AML-193 (cell line): ENCODE results near the gene TAPT1.
"Not testable (repeated sequence)": the region's sequence is repeated elsewhere in the genome, so short reads cannot be mapped to it uniquely, and the experiment has no call there.

Experiments
- DNase-seq, 2 experiments: peaks; one replicate each; lab custom pipeline; 2025; lab: John Stamatoyannopoulos, UW

TAPT1 gene

DNA sequence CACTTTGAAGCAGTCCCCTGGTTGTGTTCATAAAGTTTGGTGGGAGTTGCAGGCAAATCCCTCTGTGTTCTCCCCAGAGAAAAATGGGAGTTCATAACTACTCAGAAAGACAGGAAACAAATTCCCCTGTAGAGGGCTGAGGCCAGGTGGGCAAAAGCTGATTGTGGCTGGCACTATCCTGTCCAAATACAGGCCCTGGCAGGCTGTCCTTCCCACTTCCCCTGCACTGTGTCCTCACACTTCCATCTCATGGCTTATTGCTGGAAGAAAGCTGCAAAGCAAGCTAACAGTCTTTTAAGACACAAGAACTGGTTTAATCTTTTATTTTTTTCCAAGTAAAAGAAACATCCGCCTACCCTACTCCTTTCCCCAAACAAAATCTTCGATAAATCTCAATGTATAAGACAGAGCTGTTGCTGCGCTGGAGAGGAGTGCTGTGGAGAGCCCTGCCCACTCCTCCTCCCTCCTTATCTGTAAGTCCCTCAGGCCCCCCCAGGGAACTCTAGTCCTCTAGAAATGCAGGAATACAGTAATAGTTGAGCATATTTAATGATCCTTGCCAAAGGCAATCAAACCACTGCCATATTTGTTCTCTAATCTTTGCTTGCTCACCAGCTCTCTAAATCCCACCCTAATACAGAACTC lies 14.0 kb downstream of the TAPT1 start:
- DNase-seq: no peak

DNA sequence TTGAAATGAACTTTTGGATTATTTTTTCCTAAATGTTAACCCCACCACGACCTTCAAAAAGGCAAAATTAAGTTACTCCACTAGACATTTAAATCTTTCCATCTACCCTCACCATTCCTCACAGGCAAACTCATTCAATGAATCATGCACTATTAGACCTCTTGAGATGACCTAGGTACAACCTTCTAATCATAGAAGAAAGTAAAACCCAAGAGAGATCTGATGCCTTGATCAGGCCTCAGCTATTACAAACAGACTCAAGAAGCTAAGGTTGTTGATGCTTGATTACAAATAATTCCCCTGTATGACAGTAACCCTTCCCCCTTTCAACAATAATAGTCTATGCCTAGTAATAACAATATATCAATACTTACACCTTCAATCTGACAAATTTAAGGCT lies 18.9 kb downstream of the TAPT1 start:
- no peak for DNase-seq

DNA sequence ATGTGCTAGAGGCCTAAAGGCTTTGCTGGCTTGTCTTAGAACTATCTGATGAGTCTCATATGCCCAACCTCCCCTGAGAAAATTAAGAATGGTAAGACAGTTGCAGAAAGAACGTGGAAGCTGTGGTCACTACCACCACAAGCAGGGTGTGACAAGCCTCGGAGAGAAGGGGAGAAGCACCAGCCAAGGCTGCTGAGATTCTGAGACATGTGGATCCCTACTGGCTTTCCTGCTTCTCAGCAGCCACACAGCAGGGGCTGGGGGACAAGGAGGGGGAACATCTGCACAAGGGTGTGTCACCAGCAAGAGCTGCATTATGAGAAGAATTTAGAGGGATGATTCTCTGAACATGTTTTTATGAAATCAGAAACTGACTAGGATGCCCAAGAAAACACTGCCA lies 19.4 kb downstream of the TAPT1 start:
- DNase-seq: peak; percentile 16 to 21

DNA sequence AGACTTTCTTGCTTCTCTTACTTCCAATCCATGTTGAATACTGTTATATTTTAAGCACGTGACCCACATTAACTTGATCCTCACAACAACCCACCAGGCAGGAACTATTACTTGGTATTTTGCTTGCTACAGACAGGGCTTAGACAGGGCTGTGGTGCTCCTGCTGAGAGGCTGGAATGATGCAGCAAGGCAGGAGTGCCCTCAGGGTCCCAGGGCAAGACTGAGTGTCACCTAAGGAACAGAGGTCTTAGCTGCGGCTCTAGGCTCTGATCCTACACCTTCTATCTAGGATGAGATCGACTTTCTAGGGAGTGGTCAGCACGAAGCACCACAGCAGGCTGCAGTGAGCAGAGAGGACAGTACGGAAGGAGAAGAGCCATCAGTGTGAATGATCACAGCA lies 20.0 kb downstream of the TAPT1 start:
- no peak for DNase-seq

DNA sequence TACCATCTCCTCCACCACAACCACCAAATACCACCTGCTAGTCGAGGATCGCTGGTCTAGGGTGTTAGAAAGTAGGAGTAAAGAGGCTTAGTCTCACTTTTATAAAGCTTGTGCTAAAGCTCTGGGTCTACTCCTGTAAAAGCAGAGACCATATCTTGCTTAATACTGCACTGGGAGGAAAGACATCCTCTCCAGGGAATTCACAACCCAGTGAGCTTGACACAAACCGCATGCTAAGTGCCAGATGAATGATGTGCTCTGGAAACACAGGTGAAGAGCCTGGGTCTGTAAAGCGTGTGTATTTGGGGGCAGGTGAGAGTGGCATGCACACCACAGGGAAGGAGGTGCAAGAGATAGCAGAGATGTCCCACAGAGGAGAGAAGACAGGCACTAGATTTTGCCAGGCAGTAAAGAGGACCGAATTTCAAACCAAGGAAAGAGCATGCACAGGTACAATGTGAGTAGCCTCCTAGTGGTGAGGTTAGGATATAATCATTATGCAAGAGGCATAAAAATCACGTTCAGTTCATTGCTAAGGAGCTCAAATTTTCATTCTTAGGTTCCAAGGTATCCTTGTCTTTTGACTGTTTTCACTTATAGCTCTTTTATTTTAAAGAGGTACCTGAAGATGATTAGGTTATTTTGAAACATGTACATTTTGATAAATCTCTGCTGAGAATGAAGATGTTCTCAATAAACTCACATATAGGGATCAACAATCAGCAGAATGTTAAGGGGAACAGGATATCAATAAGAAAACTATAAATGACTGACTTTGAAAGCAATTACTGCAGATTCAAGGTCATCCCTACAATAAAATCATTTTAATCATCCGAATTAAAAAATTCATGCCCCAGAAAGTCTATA lies 20.7 kb downstream of the TAPT1 start:
- peak; percentile 34 to 38 for DNase-seq

DNA sequence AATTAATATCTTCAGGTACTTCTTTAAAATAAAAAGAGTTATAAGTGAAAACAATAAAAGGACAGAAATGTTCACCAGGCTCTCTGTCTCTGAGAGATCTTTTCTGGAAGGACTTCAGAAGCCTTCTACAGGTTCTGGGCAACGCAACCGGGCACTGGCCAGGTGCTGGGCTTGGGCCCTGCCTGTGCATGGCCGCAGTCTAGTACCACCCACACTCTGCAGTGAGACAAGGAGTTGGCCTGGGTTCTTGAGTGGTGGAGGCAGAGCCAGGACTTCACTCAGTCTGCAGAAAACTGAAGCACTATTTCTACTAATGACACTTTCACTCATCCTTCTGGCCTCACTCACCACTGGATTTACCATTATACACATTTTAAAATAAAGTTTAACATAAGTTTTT lies 21.8 kb downstream of the TAPT1 start:
- DNase-seq: no peak

DNA sequence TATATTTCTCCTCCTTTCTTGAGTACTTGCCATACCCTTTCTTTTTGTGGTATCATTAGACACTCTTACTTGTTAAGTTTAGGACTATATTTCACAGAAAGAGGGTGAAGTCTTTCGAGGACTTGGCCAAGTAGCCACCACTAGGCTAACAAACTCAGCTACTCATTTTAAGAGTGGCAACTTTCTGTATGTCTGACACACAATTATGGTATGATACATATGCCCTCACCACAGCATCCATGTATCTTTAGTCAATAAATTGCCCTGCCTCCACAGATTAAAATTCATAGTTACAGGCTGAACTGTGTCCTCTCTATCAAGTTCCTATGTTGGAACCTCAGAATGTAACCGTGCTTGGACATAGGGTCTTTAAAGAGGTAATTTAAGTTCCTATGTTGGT lies 23.2 kb downstream of the TAPT1 start:
- DNase-seq: no peak

DNA sequence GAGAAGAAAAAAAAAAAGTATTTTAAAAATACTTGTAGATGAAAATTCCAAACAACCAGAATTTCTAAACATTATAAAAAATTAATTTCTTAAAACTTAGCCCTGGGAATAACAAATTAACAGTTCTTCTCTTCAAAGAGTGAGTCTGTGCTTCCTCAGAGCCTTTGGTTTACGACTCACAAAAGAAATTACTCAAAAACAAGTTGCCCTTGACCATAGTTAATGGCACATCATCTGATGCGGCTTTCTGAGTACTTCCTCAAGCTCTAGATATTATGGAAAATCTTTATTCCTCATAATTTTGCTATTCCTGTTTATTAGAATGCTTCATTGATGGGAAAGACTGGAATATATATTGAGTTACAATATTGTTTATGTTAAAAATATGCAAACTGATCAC lies 23.7 kb downstream of the TAPT1 start:
- DNase-seq: peak in 1 of 2 experiments; percentile 20

DNA sequence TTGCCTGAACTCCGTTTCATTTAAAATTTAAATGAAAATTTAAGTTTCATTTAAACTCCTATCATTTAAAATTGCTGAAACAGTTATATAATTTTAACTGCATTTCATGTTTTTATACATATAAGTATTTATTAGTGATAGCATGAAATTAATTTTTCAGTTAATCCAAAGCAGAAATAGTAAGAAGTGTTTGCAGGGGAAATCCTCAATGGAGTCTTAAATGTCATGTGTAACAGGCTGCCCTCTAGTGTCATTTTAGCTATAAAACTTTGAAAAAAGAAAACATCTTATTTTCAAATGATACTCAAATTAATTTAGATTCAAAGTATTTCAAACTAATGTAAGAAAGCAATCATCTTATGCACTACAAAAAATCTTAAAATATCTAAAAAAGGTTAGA lies 27.2 kb downstream of the TAPT1 start:
- DNase-seq: peak; percentile 8 to 49

DNA sequence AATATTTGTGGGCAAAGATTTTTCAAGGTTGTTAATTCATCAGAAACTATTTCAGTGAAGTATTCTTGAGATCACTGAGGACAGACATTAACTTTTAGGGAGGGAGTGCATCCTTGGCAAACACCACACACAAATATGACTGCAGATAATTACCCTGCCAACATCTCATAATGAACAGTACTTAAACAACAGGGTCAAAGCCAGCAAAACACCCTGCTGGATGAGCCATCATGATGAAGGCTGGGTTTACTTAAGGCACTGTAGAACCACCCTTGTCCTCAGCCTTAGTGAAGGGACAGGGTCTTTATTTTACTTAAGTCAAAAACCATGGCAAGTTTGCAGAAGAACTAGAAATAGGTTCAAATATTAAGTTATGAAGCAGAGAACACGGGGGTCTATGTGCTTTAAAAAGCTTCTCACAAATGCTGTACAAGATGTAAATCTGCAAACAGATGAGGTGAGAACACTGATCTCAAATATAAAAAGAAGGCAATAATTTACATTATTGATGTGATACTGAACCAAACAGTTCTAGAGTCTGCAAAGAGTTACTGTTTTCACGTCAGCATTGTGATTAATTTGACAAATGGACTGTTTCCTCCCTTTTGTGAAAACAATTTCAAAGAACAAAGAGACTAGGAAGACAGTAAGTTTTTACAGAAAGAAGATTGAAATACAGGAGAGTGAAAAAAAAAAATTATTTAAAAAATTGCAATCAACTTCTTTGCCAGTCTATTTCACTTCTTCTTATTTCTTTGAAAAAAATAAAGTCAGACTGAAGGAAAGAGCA lies 28.2 kb downstream of the TAPT1 start:
- DNase-seq: no peak

DNA sequence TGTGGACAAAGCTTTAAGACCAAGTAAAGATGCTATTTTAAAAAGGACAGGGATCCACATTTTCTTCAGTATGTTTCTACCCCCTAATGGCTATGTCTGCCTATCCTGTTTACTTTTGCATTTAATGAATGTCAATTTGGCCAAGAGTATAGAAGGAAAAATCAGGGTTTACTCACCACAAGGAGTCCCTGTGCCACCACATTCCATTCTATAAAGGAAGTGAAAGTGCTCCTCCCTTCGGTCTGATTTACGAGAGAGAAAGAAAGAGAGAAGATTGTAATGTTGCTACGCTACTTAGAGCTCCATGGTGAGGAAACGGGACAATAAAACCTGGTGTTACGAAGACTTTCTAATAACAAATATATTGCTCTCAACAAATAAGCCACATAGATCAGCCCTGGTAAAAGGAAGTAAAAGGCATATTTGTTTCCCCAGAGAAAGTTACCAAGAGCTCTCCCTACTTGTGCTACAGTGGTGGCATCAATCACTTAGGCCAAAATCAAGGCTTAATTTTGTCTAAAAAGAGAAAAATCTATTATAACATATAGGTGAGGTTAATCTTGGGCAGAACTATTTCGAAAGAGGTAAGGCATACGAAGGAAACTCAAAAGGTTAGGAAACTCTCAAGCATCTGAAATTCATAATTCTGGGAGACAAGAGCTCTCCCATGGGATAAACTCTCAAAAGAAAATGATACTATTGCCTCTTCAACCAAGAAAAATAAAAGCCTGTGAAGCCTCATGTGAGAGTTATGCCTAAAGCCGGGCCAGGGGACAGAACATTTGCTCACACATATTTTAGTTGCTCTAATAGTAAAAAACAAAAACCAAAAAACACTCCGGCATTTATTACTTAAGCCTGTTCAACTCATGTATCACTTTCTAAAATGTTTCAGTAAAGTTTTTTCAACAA lies 29.5 kb downstream of the TAPT1 start:
- no peak for DNase-seq

DNA sequence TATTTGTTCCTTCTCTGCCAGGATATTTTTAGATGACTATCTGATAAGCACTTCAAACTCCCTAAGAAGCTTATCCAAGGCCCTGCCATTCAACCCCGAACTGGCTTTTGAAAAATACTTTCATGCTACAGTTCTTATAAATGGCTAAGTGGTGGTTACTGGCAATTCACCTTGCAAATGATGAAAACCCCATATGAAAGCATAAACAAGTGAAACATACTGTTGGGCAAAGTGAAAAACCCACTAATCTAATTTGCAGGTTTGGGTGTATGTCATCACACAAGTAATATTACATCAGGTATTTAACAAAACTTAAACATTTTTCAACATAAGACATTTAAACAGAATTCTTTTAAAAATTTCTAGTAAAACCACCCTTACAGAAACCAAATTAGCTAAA lies 31.1 kb downstream of the TAPT1 start:
- no peak for DNase-seq

DNA sequence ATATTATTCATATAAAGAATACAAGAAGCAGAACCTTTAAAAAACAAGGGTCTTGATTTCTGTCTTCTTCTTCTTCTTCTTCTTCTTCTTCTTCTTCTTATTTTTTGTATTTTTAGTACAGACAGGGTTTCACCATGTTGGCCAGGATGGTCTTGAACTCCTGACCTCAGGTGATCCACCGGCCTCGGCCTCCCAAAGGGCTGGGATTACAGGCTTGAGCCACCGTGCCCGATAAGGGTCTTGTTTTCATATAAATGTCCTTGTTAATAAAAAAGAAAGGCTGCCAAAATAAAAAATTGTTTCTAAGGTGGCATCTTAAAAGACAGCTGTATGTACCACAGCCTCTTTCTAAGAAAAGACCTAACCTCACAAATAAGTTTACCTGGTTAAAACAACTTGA lies 31.5 kb downstream of the TAPT1 start:
- not testable (repeated sequence) for DNase-seq

DNA sequence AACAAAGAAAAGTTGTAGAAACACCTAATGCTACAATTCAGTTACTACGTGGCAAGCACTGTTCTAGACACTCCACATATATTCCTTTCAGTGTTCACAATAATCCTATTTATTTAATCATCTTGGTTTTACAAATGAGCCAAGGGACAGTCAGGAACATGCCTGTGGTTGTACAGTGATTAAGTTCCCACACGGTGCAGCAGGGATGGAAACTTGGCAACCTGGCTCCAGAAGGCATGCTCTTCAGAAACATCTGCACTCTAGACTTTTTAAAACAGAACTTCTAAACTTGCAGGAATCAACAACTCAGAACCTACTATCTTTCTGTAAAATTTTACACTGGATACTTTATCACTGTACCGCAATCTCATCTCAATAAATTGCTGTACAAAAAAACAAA lies 32.1 kb downstream of the TAPT1 start:
- DNase-seq: no peak

DNA sequence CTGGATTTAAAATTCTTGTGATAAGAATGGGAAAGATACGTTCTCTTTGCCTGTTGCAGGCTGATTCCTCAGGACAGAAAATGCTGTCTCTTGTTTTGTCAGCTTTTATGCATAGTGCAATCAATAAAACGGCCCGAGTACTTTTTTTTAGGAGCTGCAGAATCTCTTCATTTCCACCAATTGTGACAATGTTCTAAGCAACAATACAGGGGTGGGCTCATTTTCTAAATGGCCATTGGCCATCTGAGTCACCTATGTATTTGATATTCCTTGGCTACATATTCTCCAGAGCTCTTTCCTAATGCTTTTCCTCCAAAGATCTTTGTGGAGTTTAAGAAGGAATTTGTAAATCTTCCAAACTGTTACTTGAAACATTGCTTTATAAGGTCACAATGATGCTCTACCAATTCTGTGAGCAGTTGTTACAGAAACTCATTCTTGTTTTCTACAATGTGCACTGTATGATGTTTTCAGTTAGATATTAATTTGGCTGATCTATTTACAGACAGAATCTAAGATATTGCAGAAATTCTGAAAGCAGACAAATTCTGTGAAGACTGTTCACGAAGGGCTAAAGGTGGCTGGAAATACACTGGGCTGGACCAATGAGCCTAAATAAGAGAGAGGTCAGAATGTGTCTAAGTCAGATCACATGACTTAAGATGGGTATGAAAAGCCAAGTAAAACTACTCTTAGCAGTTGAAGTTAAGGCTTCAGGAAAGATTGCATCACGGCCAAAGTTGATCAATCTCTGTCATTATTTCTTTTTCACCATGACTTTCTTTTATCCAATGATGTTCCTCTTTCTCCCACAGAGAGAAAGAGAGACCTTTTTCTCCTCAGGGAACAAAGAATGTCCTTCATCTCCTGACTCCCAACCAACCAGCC lies 33.4 kb downstream of the TAPT1 start:
- peak; percentile 52 to 62 for DNase-seq

DNA sequence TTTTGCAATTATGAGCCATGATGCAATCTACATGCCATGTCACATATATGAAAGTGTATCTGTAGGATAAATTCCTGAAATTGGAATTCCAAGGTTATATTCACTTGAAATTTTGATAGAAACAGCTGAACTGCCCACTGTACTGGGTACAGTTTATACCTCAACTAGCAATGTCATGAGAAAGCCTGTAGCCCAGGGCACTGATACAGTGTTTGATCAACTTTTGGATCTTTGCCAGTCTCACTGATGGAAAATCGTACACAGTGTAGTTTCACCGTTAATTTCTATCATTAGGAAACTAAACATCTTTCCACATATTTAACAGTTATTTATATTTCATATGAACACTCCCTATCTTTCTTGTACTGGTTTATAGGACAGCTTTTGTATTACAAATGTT lies 34.2 kb downstream of the TAPT1 start:
- no peak for DNase-seq

DNA sequence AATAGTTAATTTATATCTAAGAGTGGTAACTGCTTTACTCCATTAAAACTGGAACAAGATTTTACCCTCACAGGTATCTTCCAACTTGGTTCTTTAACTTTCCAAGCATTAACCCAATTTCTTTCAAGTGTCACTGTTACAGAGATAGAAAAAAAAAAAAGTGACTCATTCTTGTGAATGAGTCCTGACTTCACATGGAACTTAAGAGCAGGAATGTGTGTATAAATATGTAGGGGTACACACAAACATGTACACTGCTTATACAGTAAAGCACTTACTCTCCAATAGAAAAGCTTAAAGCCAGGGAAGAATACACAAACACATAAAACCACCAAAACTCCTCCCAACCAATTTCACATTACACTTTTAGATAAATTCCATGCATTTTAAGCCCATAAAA lies 38.8 kb downstream of the TAPT1 start:
- DNase-seq: no peak

DNA sequence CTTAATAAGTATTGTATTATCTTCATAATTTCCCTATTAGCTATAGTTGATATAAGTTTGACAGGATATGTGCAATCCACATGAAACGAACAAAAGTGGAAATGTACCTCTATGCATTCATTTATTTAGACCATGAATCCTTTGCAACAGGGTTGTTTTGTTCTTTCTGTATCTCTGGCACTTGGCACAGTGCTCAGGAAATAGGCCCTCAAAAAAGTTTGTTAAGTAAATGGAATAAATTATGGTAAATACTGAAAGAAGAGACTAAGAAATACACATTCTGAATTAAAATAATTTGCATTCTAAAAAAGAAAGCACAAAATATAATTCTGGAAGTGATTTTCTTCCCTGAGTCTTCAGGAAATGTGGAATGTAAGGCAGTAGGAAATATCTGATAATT lies 39.3 kb downstream of the TAPT1 start:
- no peak for DNase-seq

DNA sequence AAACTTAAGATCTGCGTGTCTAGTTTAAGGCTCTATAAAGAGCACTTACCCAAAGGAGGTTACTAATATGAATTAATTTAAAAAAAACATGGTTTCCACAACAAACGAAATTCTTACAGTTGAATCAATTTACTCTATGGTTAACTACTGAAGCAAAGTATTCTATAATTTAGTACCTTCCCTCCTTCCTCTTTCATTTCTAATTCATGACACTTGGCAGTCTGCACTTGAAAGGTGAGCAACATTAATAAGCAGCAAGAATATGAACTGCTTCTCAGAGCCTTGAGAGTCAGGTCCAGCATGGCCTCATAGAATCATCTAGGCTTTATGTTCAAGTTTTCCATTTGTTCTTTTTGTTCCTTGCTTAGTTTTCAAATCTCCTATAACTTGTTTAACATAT lies 42.7 kb downstream of the TAPT1 start:
- DNase-seq: no peak

DNA sequence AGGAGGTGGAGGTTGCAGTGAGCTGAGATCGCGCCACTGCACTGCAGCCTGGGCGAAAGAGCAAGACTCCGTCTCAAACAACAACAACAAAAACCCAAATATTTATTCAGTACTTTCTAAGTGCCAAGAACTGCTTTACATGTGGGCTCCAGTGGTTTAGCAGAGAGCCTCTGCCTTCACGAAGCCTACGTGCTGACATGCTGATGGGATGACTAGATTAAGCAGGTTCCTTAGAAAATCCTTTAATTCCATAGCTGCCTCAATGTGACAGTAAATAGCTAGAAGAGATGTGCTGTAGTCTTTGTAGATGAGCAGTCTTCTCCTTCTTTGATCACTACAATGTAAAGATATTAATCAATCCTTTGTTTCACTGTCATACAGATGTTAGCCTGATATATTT lies 49.6 kb downstream of the TAPT1 start:
- DNase-seq: no peak

DNA sequence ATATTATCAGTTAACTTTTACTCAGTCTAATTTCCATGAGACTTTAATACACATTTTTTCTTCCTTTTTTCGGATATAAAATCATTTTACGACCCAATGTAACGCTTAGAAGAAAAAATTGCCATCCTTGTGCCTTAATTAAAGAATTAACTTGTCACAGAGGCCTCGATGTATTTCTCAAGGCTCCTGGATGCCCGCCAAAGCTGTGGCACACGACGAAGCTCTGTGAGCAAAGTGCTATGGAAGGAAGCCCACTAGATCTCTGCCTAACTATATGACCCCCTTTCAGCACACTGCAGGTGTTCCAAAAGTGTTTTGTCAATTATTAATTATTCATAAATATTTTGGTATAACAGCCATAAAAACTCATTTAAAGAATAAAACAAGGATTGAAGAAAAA lies 54.4 kb downstream of the TAPT1 start:
- no peak for DNase-seq
